Activated T-cell treated with anti-CD3 and anti-CD28 coated beads, Interleukin-2, amount 50 U/mL, for 48 hours (primary cell): ENCODE data around the gene BLTP1.

Experiments
- DNase-seq, 2 experiments: peaks; one replicate each; pipeline ENCODE4 v3.0.0-alpha.2; 2020

Gene BLTP1

DNA sequence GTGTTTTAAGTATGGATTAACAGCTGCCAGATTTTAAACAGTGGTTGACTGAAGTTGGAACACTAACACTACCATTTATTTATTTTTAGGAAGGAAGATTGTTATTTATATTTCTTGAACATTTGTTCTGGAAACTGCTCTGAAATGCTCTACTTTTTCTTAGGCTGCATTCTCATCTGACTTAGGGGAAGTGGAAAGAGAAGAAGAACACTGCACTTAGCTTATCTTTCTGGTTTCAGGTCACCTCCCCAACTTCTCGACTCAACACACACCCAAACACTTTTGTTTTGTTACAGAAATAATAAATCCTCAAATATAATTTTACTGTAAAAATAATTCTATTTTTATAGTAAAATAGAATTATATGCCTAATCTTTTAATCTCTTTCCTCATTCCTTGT lies 18.6 kb downstream of the BLTP1 start:
- DNase-seq: no peak

DNA sequence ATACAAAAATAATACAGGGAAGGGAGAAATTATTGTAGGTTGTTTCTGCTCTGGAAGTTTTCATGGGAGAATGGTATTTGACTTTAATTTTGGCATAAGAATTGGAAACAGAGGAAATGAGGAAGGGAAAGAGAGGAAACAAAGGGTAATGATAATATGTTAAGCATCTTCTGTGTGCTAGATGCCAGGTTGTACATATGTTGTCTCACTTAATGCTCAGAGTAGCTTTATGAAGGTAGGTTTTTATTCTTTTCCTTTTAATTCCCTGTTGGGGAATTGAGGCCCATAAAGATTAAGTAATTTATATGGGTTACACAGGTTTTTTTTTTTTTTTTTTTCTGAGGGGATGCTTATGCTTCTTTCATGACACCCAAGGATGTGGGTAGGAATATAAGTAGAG lies 19.2 kb downstream of the BLTP1 start:
- no peak for DNase-seq

DNA sequence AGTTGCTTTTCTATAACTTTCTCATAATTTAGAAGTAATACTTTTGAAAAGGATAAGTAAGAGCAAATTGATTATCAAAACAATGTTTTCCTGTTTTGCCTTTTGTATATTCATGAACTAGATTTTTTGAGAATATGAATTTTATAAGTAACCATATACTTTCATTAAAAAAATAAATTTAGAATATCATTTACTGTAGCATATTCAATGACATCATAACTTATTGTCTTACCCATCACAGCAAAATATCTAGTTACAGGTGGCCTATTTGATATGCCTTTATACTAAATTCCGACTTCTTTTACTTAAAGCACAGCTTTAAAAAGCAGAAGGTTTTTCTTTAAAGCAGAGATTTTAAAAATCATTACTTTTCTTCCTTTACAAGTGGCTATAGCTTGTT lies 20.1 kb downstream of the BLTP1 start:
- DNase-seq: no peak

DNA sequence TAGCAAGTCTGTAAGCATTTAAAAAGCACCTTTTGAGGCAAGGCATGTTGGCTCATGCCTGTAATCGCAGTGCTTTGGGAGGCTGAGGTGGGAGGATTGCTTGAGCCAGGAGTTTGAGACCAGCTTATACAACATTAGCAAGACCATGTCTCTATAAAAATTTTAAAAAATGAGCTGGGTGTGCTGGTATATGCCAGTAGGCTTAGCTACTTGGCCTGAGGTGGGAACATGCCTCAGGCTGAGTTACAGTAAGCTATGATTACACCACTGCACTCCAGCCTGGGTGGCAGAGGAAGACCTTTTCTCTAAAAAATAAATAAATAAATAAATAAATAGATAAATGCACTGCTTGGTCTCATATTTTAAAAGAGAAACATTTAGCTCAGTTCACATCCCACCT lies 26.8 kb downstream of the BLTP1 start:
- no peak for DNase-seq

GRCh38 chr4:122195718-122196117 lies 43.6 kb downstream of the BLTP1 start:
- DNase-seq: no peak
